ENCODE results near the gene NTRK2.

GRCh38 chr9:85067792-85068191, 398.3 kb downstream of the NTRK2 start:
- TF ChIP-seq CTCF (conservative IDR thresholded peaks at IDR 0.05; ENCODE audit: low read length) (no peak), EZH2phosphoT487 (IDR thresholded peaks at IDR 0.05; ENCODE audit: borderline replicate concordance) (no peak)

All from Loucy (cell line).